Endothelial cell of umbilical vein (primary cell): Measurements from ENCODE around the gene CCL1. TPM values are rescaled to one million over a fixed set of nuclear protein-coding genes. Genes with fewer than 3 reads are reported as not detected.

Experiments used
- BruUV-seq: library from RNA; stranded (reverse); fragments of 400-500 nt; replicated peaks from 2 replicates; lab custom pipeline; 2021; lab: Mats Ljungman, UMichigan
- CTCF ChIA-PET: fragments of 300-600, 350-600 bp; sonication (Branson Sonifier 250); formaldehyde crosslinking; loops from one replicate; lab custom pipeline; 2021; ENCODE audit warnings: antibody characterized with exemption, inconsistent platforms; lab: Charles Lee
- POLR2A ChIA-PET: fragments of 300-600, 350-600 bp; sonication (Branson Sonifier 250); formaldehyde crosslinking; loops from one replicate; lab custom pipeline; 2021; ENCODE audit warnings: antibody characterized with exemption, inconsistent platforms; lab: Charles Lee
- DNase-seq: peaks from one replicate; pipeline ENCODE4 v3.0.0-alpha.2; 2011; ENCODE audit warnings: low read depth, low spot score
- FAIRE-seq: peaks from 2 replicates; lab custom pipeline; 2011; peaks lifted over from hg19 to GRCh38; lab: Jason Lieb, UNC
- H2AFZ ChIP-seq: 2 replicates; pipeline ENCODE4 v1.6.0; 2012; ENCODE audit warnings: low read depth, low read length, control low read depth, inconsistent platforms
- H3K27ac ChIP-seq: 2 replicates; pipeline ENCODE4 v1.5.1; 2011; ENCODE audit warnings: low read depth, mild to moderate bottlenecking, control low read depth, low read length, moderate library complexity; ENCODE audit not compliant: insufficient read depth
- H3K27me3 ChIP-seq, 2 experiments: 2 replicates each; pipeline versions ENCODE4 v1.6.0 to v1.6.1; 2011; ENCODE audit warnings: low read length in 2 of 2, mixed read lengths in 1 of 2; ENCODE audit not compliant: control insufficient read depth in 2 of 2, insufficient read depth in 2 of 2
- H3K36me3 ChIP-seq, 2 experiments: 2 replicates in 1 of 2; 3 replicates in 1 of 2; pipeline ENCODE4 v1.5.1; 2011; ENCODE audit warnings: low read length in 2 of 2, mild to moderate bottlenecking in 1 of 2, moderate library complexity in 1 of 2; ENCODE audit not compliant: control insufficient read depth in 2 of 2, insufficient read depth in 2 of 2; ENCODE audit errors: extremely low read depth in 1 of 2
- H3K4me1 ChIP-seq: 3 replicates; pipeline ENCODE4 v1.5.1; 2011; ENCODE audit warnings: mild to moderate bottlenecking, low read length; ENCODE audit not compliant: control insufficient read depth, insufficient read depth; ENCODE audit errors: extremely low read depth
- H3K4me2 ChIP-seq: 2 replicates; pipeline ENCODE4 v1.6.1; 2011; ENCODE audit warnings: low read length, control low read depth, mixed read lengths; ENCODE audit not compliant: insufficient read depth
- H3K4me3 ChIP-seq, 3 experiments: fragments of 200-600 bp in 1 of 3; sonication (generic), shearing (Covaris generic) in 1 of 3; replicated peaks in 1 of 3; 2 replicates each; pipeline ENCODE4 v1.5.1; 2011 to 2016; ENCODE audit warnings: control low read depth in 3 of 3, low read length in 3 of 3, mild to moderate bottlenecking in 2 of 3, inconsistent platforms in 1 of 3, low read depth in 1 of 3, moderate library complexity in 1 of 3; ENCODE audit not compliant: insufficient read depth in 1 of 3
- H3K79me2 ChIP-seq: 2 replicates; pipeline ENCODE4 v1.6.0; 2012; ENCODE audit warnings: low read length, inconsistent platforms; ENCODE audit not compliant: control insufficient read depth, insufficient read depth
- H3K9ac ChIP-seq: replicated peaks from 2 replicates; pipeline ENCODE3; 2011; ENCODE audit warnings: low read length, control low read depth; ENCODE audit not compliant: insufficient read depth; ENCODE audit errors: extremely low read depth
- H3K9me1 ChIP-seq: replicated peaks from 3 replicates; pipeline ENCODE4 v1.6.0; 2011; ENCODE audit warnings: mild to moderate bottlenecking, low read length; ENCODE audit not compliant: control insufficient read depth, insufficient read depth; ENCODE audit errors: extremely low read depth
- H3K9me3 ChIP-seq: replicated peaks from 2 replicates; pipeline ENCODE4 v1.5.1; 2012; ENCODE audit warnings: low read length, inconsistent platforms; ENCODE audit not compliant: control insufficient read depth, insufficient read depth
- H4K20me1 ChIP-seq: replicated peaks from 2 replicates; pipeline ENCODE3; 2011; ENCODE audit warnings: mild to moderate bottlenecking, low read length; ENCODE audit not compliant: control insufficient read depth, insufficient read depth; ENCODE audit errors: extremely low read depth
- EZH2 ChIP-seq: IDR thresholded peaks from 2 replicates; pipeline ENCODE4 v1.6.1; 2012; ENCODE audit warnings: borderline replicate concordance, low read depth, mild to moderate bottlenecking, moderate library complexity, low read length, inconsistent platforms; ENCODE audit not compliant: severe bottlenecking
- FOS ChIP-seq: IDR thresholded peaks from 2 replicates; pipeline ENCODE4 v1.6.1; 2011; ENCODE audit warnings: mild to moderate bottlenecking, low read length, moderate library complexity, borderline replicate concordance; ENCODE audit not compliant: insufficient read depth
- GATA2 ChIP-seq: IDR thresholded peaks from 2 replicates; pipeline ENCODE4 v1.7.0; 2011; ENCODE audit warnings: low read depth, mild to moderate bottlenecking, moderate library complexity, mixed read lengths, low read length; ENCODE audit not compliant: insufficient read length, insufficient read depth
- JUN ChIP-seq: IDR thresholded peaks from 2 replicates; pipeline ENCODE4 v1.6.1; 2011; ENCODE audit warnings: borderline replicate concordance, low read depth; ENCODE audit not compliant: insufficient read length, insufficient read depth
- POLR2A ChIP-seq: IDR thresholded peaks from 2 replicates; pipeline ENCODE4 v1.6.1; 2012; ENCODE audit warnings: low read depth, mild to moderate bottlenecking, control low read depth, low read length
- POLR2AphosphoS5 ChIP-seq: IDR thresholded peaks from 2 replicates; pipeline ENCODE4 v1.6.1; 2012; ENCODE audit warnings: low read depth, mild to moderate bottlenecking, control low read depth, low read length, moderate library complexity; ENCODE audit not compliant: insufficient read depth
- dilution Hi-C: fragments of 300-500 bp; cut with MboI; formaldehyde crosslinking; loops from one replicate; pipeline ENCODE4 v1.15.0; 2019; ENCODE audit warnings: low sequenced_read_pairs; ENCODE audit not compliant: extremely low pct_ligation_motif_present
- intact Hi-C: fragments of 100-400 bp; cut with micrococcal nuclease; formaldehyde crosslinking; loops from one replicate; pipeline ENCODE4 v1.10.0; 2022
- polyA plus RNA-seq, 4 experiments: library from polyadenylated mRNA; depleted of rRNA in 3 of 4; stranded (reverse) in 3 of 4; unstranded in 1 of 4; fragments of >200 nt; gene quantifications; 2 replicates each; pipeline versions ENCODE4 v1.2.1 to v1.2.3, GENCODE V29; 2011 to 2012; ENCODE audit warnings: missing spikeins in 1 of 4
- total RNA-seq: library from RNA; stranded (reverse); gene quantifications from 2 replicates; pipeline ENCODE4 v1.2.3, GENCODE V29; 2021
- TF ChIP-seq, protein P1 (sequence below): IDR thresholded peaks from 2 replicates; pipeline ENCODE4 v1.6.1; 2011; ENCODE audit not compliant: insufficient read depth, insufficient read length

Gene CCL1
- total and polyA plus RNA-seq, 2 donors (not counting 3 experiments of a cell fraction or from before 2014, with no cell fraction given), result not detected

DNA sequence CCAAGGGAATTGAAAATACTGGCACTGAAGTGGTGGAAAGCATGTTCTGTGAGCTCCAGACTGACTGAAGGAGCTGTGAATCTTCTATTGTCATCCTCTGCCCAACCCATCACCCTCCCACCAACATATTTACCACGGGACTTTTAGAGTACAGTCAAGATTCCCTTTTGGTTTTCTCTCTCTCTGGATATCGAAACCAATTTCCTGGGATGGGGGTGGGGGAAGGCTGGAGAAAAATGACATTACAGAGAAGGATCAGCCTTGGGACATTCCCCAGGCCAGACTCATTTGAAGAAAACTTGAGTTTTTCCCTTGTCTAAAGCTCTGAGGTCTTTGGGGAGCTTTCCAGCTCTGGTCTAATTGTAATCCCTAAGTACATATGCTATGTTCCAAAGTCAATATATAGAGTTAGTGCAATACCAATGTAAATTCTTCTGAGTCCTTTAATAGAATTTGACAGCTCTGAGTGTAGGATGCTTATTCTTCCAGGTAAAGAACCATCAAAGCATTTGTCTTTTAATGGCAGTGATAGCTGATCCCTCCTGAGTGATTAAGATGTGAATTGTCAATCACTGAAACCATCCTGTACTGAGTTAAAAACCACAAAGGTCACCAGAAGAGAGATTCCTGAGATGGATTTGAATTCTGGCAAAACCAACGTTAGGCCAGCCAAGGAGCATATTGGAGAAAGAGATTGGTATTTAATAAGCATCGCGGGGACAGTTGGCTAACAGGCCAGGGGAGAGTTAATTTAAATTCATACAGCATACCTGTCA lies 48.8 kb upstream of the CCL1 start:
- no peaks in the 10 kb centered on the region for H3K9me3 ChIP-seq
- no peaks in the 10 kb centered on the region for H3K36me3 ChIP-seq
- dilution Hi-C loops (no loop called here), intact Hi-C loops (loop anchor here (2.0 to 10.0 kb wide), 2 partner anchors 25 to 1133 kb away; no protein-coding TSS in a partner anchor)
- no peak overlapping the region for H3K9ac ChIP-seq
- peaks cover 14% of the 10 kb centered on the region for H3K4me1 ChIP-seq
- H3K79me2 ChIP-seq, result no peaks in the 10 kb centered on the region
- FAIRE-seq (no peak), DNase-seq (no peak)
- H3K27ac ChIP-seq, result peak overlapping the region; percentile 73
- ChIA-PET CTCF (interaction anchor here (0.8 to 3.8 kb wide), 6 partner anchors 8 to 708 kb away, joined by 3 to 12 read pairs (median 4); partner anchors contain the start of gene RAD51D), POLR2A (no interaction called here)
- TF ChIP-seq POLR2A (no peak), GATA2 (no peak), FOS (no peak)
- no TSS peak for BruUV-seq
- H3K4me2 ChIP-seq, result no peak overlapping the region
- H3K4me3 ChIP-seq, result no peak overlapping the region
- peaks cover 0 to 9% of the 10 kb centered on the region in 2 experiments for H3K27me3 ChIP-seq
- no peaks in the 10 kb centered on the region for H4K20me1 ChIP-seq
- H2AFZ ChIP-seq, result peak overlapping the region; percentile 29
- H3K9me1 ChIP-seq, result no peaks in the 10 kb centered on the region

DNA sequence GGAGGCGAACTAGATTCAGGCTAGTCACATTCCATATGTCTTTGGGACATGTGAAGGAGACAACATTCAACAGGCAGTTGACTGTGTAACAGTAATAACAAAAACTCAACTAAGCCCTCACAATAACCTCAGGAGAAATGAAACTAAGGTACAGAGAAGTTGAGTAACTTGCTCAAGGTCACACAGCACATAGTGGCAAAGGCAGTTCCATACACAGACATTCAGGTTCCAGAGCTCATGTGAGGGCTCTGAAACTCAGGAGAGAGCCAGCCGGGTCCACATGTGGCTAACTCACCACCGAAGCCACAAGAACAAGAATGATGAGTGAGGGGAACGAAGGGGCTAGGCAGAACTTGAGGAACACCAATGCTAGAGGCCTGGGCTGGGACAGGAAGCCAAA lies 46.3 kb upstream of the CCL1 start:
- Histone ChIP-seq H3K27ac (no peak overlapping the region), H3K4me1 (peaks cover 14% of the 10 kb centered on the region), H3K9ac (no peak overlapping the region), H3K36me3 (no peaks in the 10 kb centered on the region), H4K20me1 (no peaks in the 10 kb centered on the region), H3K27me3 (peaks cover 0 to 9% of the 10 kb centered on the region in 2 experiments), H3K79me2 (no peaks in the 10 kb centered on the region), H2AFZ (no peak overlapping the region), H3K4me2 (no peak overlapping the region), H3K9me3 (no peaks in the 10 kb centered on the region), H3K4me3 (no peak overlapping the region), H3K9me1 (no peaks in the 10 kb centered on the region)
- dilution Hi-C loops, result no loop called here
- POLR2A ChIA-PET, result no interaction called here
- TF ChIP-seq JUN (no peak), GATA2 (no peak), POLR2A (no peak), EZH2 (no peak), POLR2AphosphoS5 (no peak), FOS (no peak)
- TF ChIP-seq, protein P1, sequence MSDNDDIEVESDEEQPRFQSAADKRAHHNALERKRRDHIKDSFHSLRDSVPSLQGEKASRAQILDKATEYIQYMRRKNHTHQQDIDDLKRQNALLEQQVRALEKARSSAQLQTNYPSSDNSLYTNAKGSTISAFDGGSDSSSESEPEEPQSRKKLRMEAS, result no peak
- intact Hi-C loops, result no loop called here
- no peak for FAIRE-seq
- DNase-seq, result no peak
- BruUV-seq, result no TSS peak
- CTCF ChIA-PET, result interaction anchor here (1.3 to 3.8 kb wide), 2 partner anchors 11 kb away, joined by 3 to 12 read pairs; no protein-coding TSS in a partner anchor
